K562 (cell line): ENCODE measurements around the gene PPHLN1. TPM values are rescaled to one million over a fixed set of nuclear protein-coding genes. Genes with fewer than 3 reads are reported as not detected.

Experiments used
- ATAC-seq: fragments of 200-7000 bp; cut with Tn5 transposase; 3 replicates; pipeline ENCODE4 v1.9.1; 2020; ENCODE audit warnings: moderate library complexity
- BruUV-seq: library from RNA; stranded (reverse); fragments of 400-500 nt; replicated peaks from 2 replicates; lab custom pipeline; 2021; lab: Mats Ljungman, UMichigan
- CTCF ChIA-PET: fragments of 300-600 bp; formaldehyde crosslinking; extraction: SDS; loops from one replicate; lab custom pipeline; 2021; ENCODE audit warnings: low intra/inter-chr PET ratio; lab: Yijun Ruan, JAX
- POLR2A ChIA-PET: fragments of 300-600, 350-650 bp; sonication (Branson Sonifier 250); formaldehyde crosslinking; extraction: SDS; loops from one replicate; lab custom pipeline; 2021; ENCODE audit warnings: antibody characterized with exemption, inconsistent platforms; lab: Yijun Ruan, JAX
- DNase-seq, 4 experiments: peaks; one replicate each; pipeline versions ENCODE4 v3.0.0 to v3.0.0-alpha.2; 2011 to 2018; ENCODE audit warnings: low spot score in 3 of 4, mixed read lengths in 3 of 4; ENCODE audit errors: extremely low read depth in 1 of 4
- FAIRE-seq: peaks from 2 replicates; lab custom pipeline; 2011; peaks lifted over from hg19 to GRCh38; lab: Jason Lieb, UNC
- H2AFZ ChIP-seq: 2 replicates; pipeline ENCODE4 v1.6.0; 2011; ENCODE audit warnings: low read depth, low read length, control low read depth, inconsistent platforms
- H3K27ac ChIP-seq: fragments of 200-600 bp; 3 replicates; pipeline ENCODE4 v1.8.0; 2011; ENCODE audit warnings: low read depth, mild to moderate bottlenecking, control low read depth, inconsistent platforms, low read length, moderate library complexity, mixed read lengths; ENCODE audit errors: extremely low read depth
- H3K27me3 ChIP-seq, 2 experiments: fragments of 300-600 bp in 1 of 2; 2 replicates in 1 of 2; 3 replicates in 1 of 2; pipeline versions ENCODE4 v1.6.0 to v1.8.0; 2011; ENCODE audit warnings: inconsistent platforms in 2 of 2, low read length in 2 of 2, mild to moderate bottlenecking in 1 of 2, mixed read lengths in 1 of 2, moderate library complexity in 1 of 2; ENCODE audit not compliant: control insufficient read depth in 2 of 2, insufficient read depth in 2 of 2
- H3K36me3 ChIP-seq: fragments of 300-600 bp; 3 replicates; pipeline ENCODE4 v1.8.0; 2011; ENCODE audit warnings: mild to moderate bottlenecking, low read length, inconsistent platforms; ENCODE audit not compliant: control insufficient read depth, insufficient read depth
- H3K4me1 ChIP-seq, 2 experiments: fragments of 200-600 bp in 1 of 2; replicated peaks in 1 of 2; 2 replicates in 1 of 2; 3 replicates in 1 of 2; pipeline versions ENCODE4 v1.5.1 to v1.8.0; 2011; ENCODE audit warnings: inconsistent platforms in 2 of 2, low read length in 2 of 2, mild to moderate bottlenecking in 1 of 2, mixed read lengths in 1 of 2, moderate library complexity in 1 of 2; ENCODE audit not compliant: control insufficient read depth in 2 of 2, insufficient read depth in 2 of 2
- H3K4me2 ChIP-seq: 2 replicates; pipeline ENCODE4 v1.6.1; 2011; ENCODE audit warnings: low read length, control low read depth, inconsistent platforms, mixed read lengths; ENCODE audit not compliant: insufficient read depth
- H3K4me3 ChIP-seq: fragments of 200-600 bp; sonication (generic), shearing (Covaris generic); 2 replicates; pipeline ENCODE4 v1.5.1; 2016; ENCODE audit warnings: control low read depth, inconsistent platforms
- H3K79me2 ChIP-seq: fragments of 200-600 bp; 3 replicates; pipeline ENCODE4 v1.8.0; 2011; ENCODE audit warnings: low read length, inconsistent platforms; ENCODE audit not compliant: control insufficient read depth, insufficient read depth
- H3K9ac ChIP-seq, 2 experiments: 2 replicates each; pipeline versions ENCODE4 v1.6.0 to v1.6.1; 2011; ENCODE audit warnings: low read depth in 2 of 2, low read length in 2 of 2, control low read depth in 1 of 2, inconsistent platforms in 1 of 2, mild to moderate bottlenecking in 1 of 2, mixed read lengths in 1 of 2; ENCODE audit not compliant: insufficient read depth in 1 of 2
- H3K9me1 ChIP-seq: one replicate; pipeline ENCODE4 v1.6.0; 2011; ENCODE audit warnings: inconsistent platforms, mild to moderate bottlenecking, low read length, moderate library complexity; ENCODE audit not compliant: control insufficient read depth, insufficient read depth
- H3K9me3 ChIP-seq: replicated peaks from 2 replicates; pipeline ENCODE4 v1.5.1; 2011; ENCODE audit warnings: low read depth, low read length, inconsistent platforms; ENCODE audit not compliant: control insufficient read depth, insufficient read depth
- H4K20me1 ChIP-seq: replicated peaks from 2 replicates; pipeline ENCODE4 v1.6.1; 2011; ENCODE audit warnings: low read length, inconsistent platforms, mixed read lengths; ENCODE audit not compliant: control insufficient read depth, insufficient read depth
- BCOR ChIP-seq: fragments of 450-650 bp; IDR thresholded peaks from 2 replicates; pipeline ENCODE4 v1.6.1; 2016
- GTF2B ChIP-seq: IDR thresholded peaks from 2 replicates; pipeline ENCODE4 v1.6.1; 2011; ENCODE audit not compliant: insufficient read length; ENCODE audit errors: extremely low read depth
- HMG20A ChIP-seq: fragments of 450-650 bp; formaldehyde crosslinking; conservative IDR thresholded peaks from 2 replicates; pipeline ENCODE4 v1.4.0; 2020; ENCODE audit warnings: mild to moderate bottlenecking, mixed read lengths
- RBM25 ChIP-seq: fragments of 200-400 bp; formaldehyde crosslinking; IDR thresholded peaks from 2 replicates; pipeline ENCODE4 v1.6.1; 2018; ENCODE audit warnings: low read length, low read depth, moderate library complexity; ENCODE audit not compliant: severe bottlenecking
- SRSF3 ChIP-seq: fragments of 200-400 bp; formaldehyde crosslinking; IDR thresholded peaks from 2 replicates; pipeline ENCODE4 v1.6.1; 2016; ENCODE audit warnings: mild to moderate bottlenecking, low read length, moderate library complexity; ENCODE audit not compliant: insufficient read depth
- XRCC3 ChIP-seq: fragments of 450-650 bp; IDR thresholded peaks from 2 replicates; pipeline ENCODE4 v1.6.1; 2017; ENCODE audit warnings: mild to moderate bottlenecking, moderate library complexity
- ZBTB7A ChIP-seq: IDR thresholded peaks from 2 replicates; pipeline ENCODE4 v1.6.1; 2011; ENCODE audit warnings: low read depth, mild to moderate bottlenecking, low read length, moderate library complexity, borderline replicate concordance; ENCODE audit not compliant: control insufficient read depth
- ZFP36 ChIP-seq: fragments of 150-350 bp; IDR thresholded peaks from 2 replicates; pipeline ENCODE4 v1.6.1; 2018; ENCODE audit warnings: low read length, low read depth; ENCODE audit not compliant: partially characterized antibody
- ZNF212 ChIP-seq: fragments of 450-650 bp; formaldehyde crosslinking; IDR thresholded peaks from 2 replicates; pipeline ENCODE4 v1.4.0; 2020; ENCODE audit warnings: mild to moderate bottlenecking
- ZNF695 ChIP-seq: fragments of 450-650 bp; formaldehyde crosslinking; IDR thresholded peaks from 2 replicates; pipeline ENCODE4 v1.4.0; 2020; ENCODE audit warnings: mild to moderate bottlenecking, moderate library complexity
- WGBS: fragments of 100-300 bp; shearing (Covaris generic); methylation state at CpG from one replicate; pipeline ENCODE4 v1.1.6; 2016; ENCODE audit warnings: low coverage, mixed read lengths; ENCODE audit not compliant: insufficient coverage; ENCODE audit errors: missing lambda C conversion rate; 5-methylcytosine and 5-hydroxymethylcytosine counted together
- in situ Hi-C: fragments of 300-500 bp; cut with MboI; formaldehyde crosslinking; loops from 4 replicates; pipeline ENCODE4 v1.15.0; 2018; ENCODE audit warnings: inconsistent platforms, mixed read lengths
- intact Hi-C: fragments of 100-400 bp; cut with micrococcal nuclease; formaldehyde crosslinking; loops from 2 replicates; pipeline ENCODE4 v1.14.2; 2022
- polyA plus RNA-seq, 8 experiments: library from polyadenylated mRNA; depleted of rRNA in 4 of 8; stranded (reverse) in 5 of 8; unstranded in 3 of 8; fragments of >200 nt; fragmentation: Nextera tagmentation in 2 of 8; fragmentation: Illumina TruSeq in 1 of 8; extraction: Ambion mirVana in 2 of 8; extraction: Trizol in 1 of 8; gene quantifications; 2 replicates each; pipeline versions ENCODE4 v1.2.1 to v1.2.3, GENCODE V29; 2011 to 2014; ENCODE audit warnings: inconsistent platforms in 1 of 8, missing spikeins in 1 of 8
- total RNA-seq, 7 experiments: library from RNA; depleted of rRNA in 6 of 7; stranded (reverse); fragments of >200 nt in 6 of 7; fragmentation: Illumina TruSeq in 2 of 7; extraction: Trizol in 2 of 7; gene quantifications; 2 replicates each; pipeline versions ENCODE4 v1.2.1 to v1.2.3, GENCODE V29; 2011 to 2021; ENCODE audit warnings: low replicate concordance in 1 of 7

PPHLN1 gene
- total and polyA plus RNA-seq, 9 of the 15 experiments (the other 6 are each of a cell fraction or from before 2014, with no cell fraction given), result 66.3 to 112 (median 93.6) TPM

GRCh38 chr12:42306297-42306696, 19.7 kb upstream of the PPHLN1 start:
- CTCF ChIA-PET, result no interaction called here
- Histone ChIP-seq H4K20me1 (no peaks in the 10 kb centered on the region), H3K4me3 (no peak overlapping the region), H3K9me3 (no peaks in the 10 kb centered on the region), H3K27me3 (no peaks in the 10 kb centered on the region), H3K36me3 (no peaks in the 10 kb centered on the region), H3K4me1 (peaks cover 0 to 2% of the 10 kb centered on the region in 2 experiments; a peak in 3 of 5 replicates), H3K27ac (no peak overlapping the region), H3K4me2 (no peak overlapping the region), H3K9me1 (no peaks in the 10 kb centered on the region), H3K9ac (no peak overlapping the region), H3K79me2 (no peaks in the 10 kb centered on the region), H2AFZ (no peak overlapping the region)
- 46% methylated on average over 3 of the region's 3 CpGs for WGBS
- in situ Hi-C loops (no loop called here), intact Hi-C loops (no loop called here)
- ATAC-seq (no peak), FAIRE-seq (no peak), DNase-seq (no peak)
- no TSS peak for BruUV-seq
- POLR2A ChIA-PET, result no interaction called here
- TF ChIP-seq ZNF695 (no peak), ZBTB7A (no peak), ZNF212 (no peak), SRSF3 (no peak), GTF2B (no peak), HMG20A (CRISPR knock-in tag) (no peak), XRCC3 (no peak), BCOR (peak; percentile 59; the same call in 1 of the 2 replicates), ZFP36 (peak; percentile 55), RBM25 (peak; percentile 92)
